ENCODE measurements around the gene NFS1. TPM values are rescaled to one million over a fixed set of nuclear protein-coding genes. Genes with fewer than 3 reads are reported as not detected.

NFS1 gene
- total and polyA plus RNA-seq, 4 donors, result 30.1 to 55.2 (median 46.1) TPM

- no peak for DNase-seq (ENCODE audit: low spot score)
- peak overlapping the region; percentile 98 for H3K27ac ChIP-seq (ENCODE audit: low read depth in 1 of 2, low read length in 2 of 2)
- peak overlapping the region in 2 of 3 donors; percentile 26 to 81 for H3K4me3 ChIP-seq (ENCODE audit: low read depth in 1 of 3, low read length in 3 of 3)
- 46% methylated on average over 15 of the region's 15 CpGs for WGBS
- H3K9ac ChIP-seq (ENCODE audit: low read depth in 1 of 2, low read length in 2 of 2), result peak overlapping the region in 1 of 2 donors; percentile 100
- TF ChIP-seq HNF4A (conservative IDR thresholded peaks at IDR 0.05) (no peak), ZBTB33 (IDR thresholded peaks at IDR 0.05) (no peak), YY1 (IDR thresholded peaks at IDR 0.05) (peak; percentile 82), MAX (IDR thresholded peaks at IDR 0.05) (no peak), NR2F2 (IDR thresholded peaks at IDR 0.05) (no peak), JUND (IDR thresholded peaks at IDR 0.05) (no peak), REST (IDR thresholded peaks at IDR 0.05) (no peak), RXRA (IDR thresholded peaks at IDR 0.05) (peak in 1 of 2 donors; percentile 17)
- H3K9me3 ChIP-seq (ENCODE audit: control insufficient read depth in 4 of 4, low read length in 3 of 4), result no peaks in the 10 kb centered on the region
- H3K4me1 ChIP-seq (ENCODE audit: control insufficient read depth in 4 of 4, insufficient read depth in 4 of 4, low read length in 3 of 4), result peaks cover 3 to 24% (median 19%) of the 10 kb centered on the region in 4 donors
- no peaks in the 10 kb centered on the region for H3K27me3 ChIP-seq (ENCODE audit: control insufficient read depth in 4 of 4, insufficient read depth in 4 of 4, low read length in 3 of 4)
- H3K36me3 ChIP-seq (ENCODE audit: control insufficient read depth in 4 of 4, insufficient read depth in 3 of 4, low read depth in 1 of 4, low read length in 3 of 4), result peaks cover 2 to 14% (median 10%) of the 10 kb centered on the region in 4 donors
Observed at GRCh38 chr20:35743693-35744491, 44.7 kb upstream of the NFS1 start.

GRCh38 chr20:35742741-35743523 is 43.8 kb upstream of the NFS1 start:
- Histone ChIP-seq H3K9me3 (ENCODE audit: control insufficient read depth in 4 of 4, low read length in 3 of 4) (no peaks in the 10 kb centered on the region), H3K27me3 (ENCODE audit: control insufficient read depth in 4 of 4, insufficient read depth in 4 of 4, low read length in 3 of 4) (no peaks in the 10 kb centered on the region), H3K4me1 (ENCODE audit: control insufficient read depth in 4 of 4, insufficient read depth in 4 of 4, low read length in 3 of 4) (peaks cover 3 to 30% (median 26%) of the 10 kb centered on the region in 4 donors), H3K27ac (ENCODE audit: low read depth in 1 of 2, low read length in 2 of 2) (peak overlapping the region; percentile 98), H3K4me3 (ENCODE audit: low read depth in 1 of 3, low read length in 3 of 3) (peak overlapping the region; percentile 56 to 81 (median 81)), H3K9ac (ENCODE audit: low read depth in 1 of 2, low read length in 2 of 2) (peak overlapping the region; percentile 99 to 100), H3K36me3 (ENCODE audit: control insufficient read depth in 4 of 4, insufficient read depth in 3 of 4, low read depth in 1 of 4, low read length in 3 of 4) (peaks cover 2 to 24% (median 19%) of the 10 kb centered on the region in 4 donors)
- DNase-seq (ENCODE audit: low spot score), result no peak
- WGBS, result under 1% methylated on average over 8 of the region's 8 CpGs
- TF ChIP-seq ATF3 (IDR thresholded peaks at IDR 0.05) (peak; percentile 1), FOXA1 (IDR thresholded peaks at IDR 0.05) (no peak)

All from liver (tissue), 9 donors.